ACC112 (cell line): Measurements from ENCODE around the gene NR1H3.
"Not testable (repeated sequence)": the region's sequence is repeated elsewhere in the genome, so short reads cannot be mapped to it uniquely, and the experiment has no call there.

Source experiments
- H2AFZ ChIP-seq: fragments of 200-600 bp; sonication (generic); one replicate; pipeline ENCODE4 v1.6.0; 2017; ENCODE audit warnings: antibody characterized with exemption, low read length; ENCODE audit not compliant: unreplicated experiment
- H3K27ac ChIP-seq: fragments of 200-600 bp; sonication (generic); 2 replicates; pipeline ENCODE4 v1.5.1; 2014; ENCODE audit warnings: low read depth, mild to moderate bottlenecking, antibody characterized with exemption, low read length, moderate library complexity
- H3K27me3 ChIP-seq: fragments of 200-600 bp; sonication (generic); 2 replicates; pipeline ENCODE4 v1.6.1; 2014; ENCODE audit warnings: mild to moderate bottlenecking, antibody characterized with exemption, low read length, moderate library complexity, mixed read lengths; ENCODE audit not compliant: insufficient read depth
- H3K36me3 ChIP-seq: fragments of 200-600 bp; sonication (generic); 2 replicates; pipeline ENCODE4 v1.6.1; 2016; ENCODE audit warnings: mild to moderate bottlenecking, antibody characterized with exemption, low read length, moderate library complexity, mixed read lengths; ENCODE audit not compliant: insufficient read depth
- H3K4me1 ChIP-seq: fragments of 200-600 bp; sonication (generic); one replicate; pipeline ENCODE4 v1.6.1; 2016; ENCODE audit warnings: low read length, mixed read lengths; ENCODE audit not compliant: insufficient read depth, unreplicated experiment, control insufficient read depth
- H3K4me3 ChIP-seq: fragments of 200-600 bp; sonication (generic); 2 replicates; pipeline ENCODE4 v1.5.1; 2014; ENCODE audit warnings: mild to moderate bottlenecking, low read depth, low read length
- H3K79me2 ChIP-seq: fragments of 200-600 bp; sonication (generic); one replicate; pipeline ENCODE4 v1.6.0; 2016; ENCODE audit warnings: low read length; ENCODE audit not compliant: control insufficient read depth, unreplicated experiment, insufficient read depth

The NR1H3 gene

GRCh38 chr11:47302853-47303252 lies 45.1 kb downstream of the NR1H3 start:
- Histone ChIP-seq H3K79me2 (no peaks in the 10 kb centered on the region), H3K27ac (no peak overlapping the region), H3K4me3 (no peak overlapping the region), H3K4me1 (peaks cover 12% of the 10 kb centered on the region), H3K36me3 (peaks cover 42% of the 10 kb centered on the region), H3K27me3 (no peaks in the 10 kb centered on the region), H2AFZ (no peak overlapping the region)

- H3K4me1 ChIP-seq = peaks cover 12% of the 10 kb centered on the region
- no peak overlapping the region for H3K27ac ChIP-seq
- no peaks in the 10 kb centered on the region for H3K27me3 ChIP-seq
- no peak overlapping the region for H3K4me3 ChIP-seq
- H3K79me2 ChIP-seq = no peaks in the 10 kb centered on the region
- peaks cover 34% of the 10 kb centered on the region for H3K36me3 ChIP-seq
- no peak overlapping the region for H2AFZ ChIP-seq
Observed at GRCh38 chr11:47305734-47306483, 48.1 kb downstream of the NR1H3 start.

GRCh38 chr11:47306484-47306844 lies 48.7 kb downstream of the NR1H3 start:
- H3K36me3 ChIP-seq = peaks cover 31% of the 10 kb centered on the region
- no peaks in the 10 kb centered on the region for H3K27me3 ChIP-seq
- H3K27ac ChIP-seq = no peak overlapping the region
- H3K4me3 ChIP-seq = no peak overlapping the region
- peaks cover 12% of the 10 kb centered on the region for H3K4me1 ChIP-seq
- H3K79me2 ChIP-seq = no peaks in the 10 kb centered on the region
- no peak overlapping the region for H2AFZ ChIP-seq

- H3K4me3 ChIP-seq = no peak overlapping the region
- no peaks in the 10 kb centered on the region for H3K27me3 ChIP-seq
- H3K4me1 ChIP-seq = peaks cover 12% of the 10 kb centered on the region
- H3K36me3 ChIP-seq = peaks cover 22% of the 10 kb centered on the region
- H2AFZ ChIP-seq = no peak overlapping the region
- no peaks in the 10 kb centered on the region for H3K79me2 ChIP-seq
- H3K27ac ChIP-seq = no peak overlapping the region
Observed at GRCh38 chr11:47308050-47308823, 50.4 kb downstream of the NR1H3 start.

- H3K79me2 ChIP-seq = no peaks in the 10 kb centered on the region
- H3K4me1 ChIP-seq = no peaks in the 10 kb centered on the region
- H3K36me3 ChIP-seq = peaks cover 3% of the 10 kb centered on the region
- H2AFZ ChIP-seq = no peak overlapping the region
- no peak overlapping the region for H3K27ac ChIP-seq
- no peak overlapping the region for H3K4me3 ChIP-seq
- no peaks in the 10 kb centered on the region for H3K27me3 ChIP-seq
Observed at GRCh38 chr11:47314992-47315391, 57.2 kb downstream of the NR1H3 start.

- H3K79me2 ChIP-seq, H3K36me3 ChIP-seq, H2AFZ ChIP-seq, H3K27me3 ChIP-seq, H3K4me3 ChIP-seq, H3K4me1 ChIP-seq, H3K27ac ChIP-seq: not testable (repeated sequence)
Observed at GRCh38 chr11:47316501-47316900, 58.7 kb downstream of the NR1H3 start.

- no peak overlapping the region for H3K4me3 ChIP-seq
- H3K4me1 ChIP-seq = no peaks in the 10 kb centered on the region
- peaks cover 7% of the 10 kb centered on the region for H3K36me3 ChIP-seq
- H3K27me3 ChIP-seq = no peaks in the 10 kb centered on the region
- no peaks in the 10 kb centered on the region for H3K79me2 ChIP-seq
- no peak overlapping the region for H3K27ac ChIP-seq
- H2AFZ ChIP-seq = no peak overlapping the region
Observed at GRCh38 chr11:47317064-47317828, 59.5 kb downstream of the NR1H3 start.

- H3K79me2 ChIP-seq = no peaks in the 10 kb centered on the region
- no peak overlapping the region for H3K27ac ChIP-seq
- H3K27me3 ChIP-seq = no peaks in the 10 kb centered on the region
- 0 out of 2 replicates have a peak, but pooled peaks cover 4% of the 10 kb centered on the region for H3K36me3 ChIP-seq
- H2AFZ ChIP-seq = no peak overlapping the region
- no peaks in the 10 kb centered on the region for H3K4me1 ChIP-seq
- no peak overlapping the region for H3K4me3 ChIP-seq
Observed at GRCh38 chr11:47318166-47318565, 60.4 kb downstream of the NR1H3 start.
